Measurements from ENCODE around the gene NAT14. TPM values are rescaled to one million over a fixed set of nuclear protein-coding genes. Genes with fewer than 3 reads are reported as not detected.

NAT14 gene
- total RNA-seq, 1 donor from 2014 or later = 81.1 TPM

- no peak for DNase-seq (ENCODE audit: low read depth, low spot score)
- Mint-ChIP-seq H3K36me3 (ENCODE audit: low read depth) (no peaks in the 10 kb centered on the region), H3K4me3 (no peak overlapping the region), H3K27me3 (ENCODE audit: low read depth) (no peaks in the 10 kb centered on the region), H3K4me1 (no peaks in the 10 kb centered on the region), H3K27ac (ENCODE audit: unreplicated experiment) (peak overlapping the region; percentile 35), H3K9me3 (no peaks in the 10 kb centered on the region)
- TF ChIP-seq, protein P1, sequence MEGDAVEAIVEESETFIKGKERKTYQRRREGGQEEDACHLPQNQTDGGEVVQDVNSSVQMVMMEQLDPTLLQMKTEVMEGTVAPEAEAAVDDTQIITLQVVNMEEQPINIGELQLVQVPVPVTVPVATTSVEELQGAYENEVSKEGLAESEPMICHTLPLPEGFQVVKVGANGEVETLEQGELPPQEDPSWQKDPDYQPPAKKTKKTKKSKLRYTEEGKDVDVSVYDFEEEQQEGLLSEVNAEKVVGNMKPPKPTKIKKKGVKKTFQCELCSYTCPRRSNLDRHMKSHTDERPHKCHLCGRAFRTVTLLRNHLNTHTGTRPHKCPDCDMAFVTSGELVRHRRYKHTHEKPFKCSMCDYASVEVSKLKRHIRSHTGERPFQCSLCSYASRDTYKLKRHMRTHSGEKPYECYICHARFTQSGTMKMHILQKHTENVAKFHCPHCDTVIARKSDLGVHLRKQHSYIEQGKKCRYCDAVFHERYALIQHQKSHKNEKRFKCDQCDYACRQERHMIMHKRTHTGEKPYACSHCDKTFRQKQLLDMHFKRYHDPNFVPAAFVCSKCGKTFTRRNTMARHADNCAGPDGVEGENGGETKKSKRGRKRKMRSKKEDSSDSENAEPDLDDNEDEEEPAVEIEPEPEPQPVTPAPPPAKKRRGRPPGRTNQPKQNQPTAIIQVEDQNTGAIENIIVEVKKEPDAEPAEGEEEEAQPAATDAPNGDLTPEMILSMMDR (conservative IDR thresholded peaks at IDR 0.05) = no peak
Measured at GRCh38 chr19:55535173-55535964, 50.4 kb downstream of the NAT14 start.

GRCh38 chr19:55535965-55536350 lies 51.0 kb downstream of the NAT14 start:
- Mint-ChIP-seq H3K9me3 (no peaks in the 10 kb centered on the region), H3K4me1 (no peaks in the 10 kb centered on the region), H3K27me3 (ENCODE audit: low read depth) (no peaks in the 10 kb centered on the region), H3K27ac (ENCODE audit: unreplicated experiment) (no peak overlapping the region), H3K36me3 (ENCODE audit: low read depth) (no peaks in the 10 kb centered on the region), H3K4me3 (no peak overlapping the region)
- TF ChIP-seq, protein P1 (conservative IDR thresholded peaks at IDR 0.05) = no peak
- DNase-seq (ENCODE audit: low read depth, low spot score) = no peak

- H3K36me3 Mint-ChIP-seq (ENCODE audit: low read depth) = no peaks in the 10 kb centered on the region
- no peaks in the 10 kb centered on the region for H3K27me3 Mint-ChIP-seq (ENCODE audit: low read depth)
- no peaks in the 10 kb centered on the region for H3K9me3 Mint-ChIP-seq
- TF ChIP-seq, protein P1 (conservative IDR thresholded peaks at IDR 0.05) = no peak
- no peak overlapping the region for H3K27ac Mint-ChIP-seq (ENCODE audit: unreplicated experiment)
- no peak overlapping the region for H3K4me3 Mint-ChIP-seq
- DNase-seq (ENCODE audit: low read depth, low spot score) = no peak
- no peaks in the 10 kb centered on the region for H3K4me1 Mint-ChIP-seq
Measured at GRCh38 chr19:55536366-55536765, 51.4 kb downstream of the NAT14 start.

Other genes with a start within 250 kb of the NAT14 start
- 71.2 and 73.1 TPM in 2 replicates for gene PPP6R1, start 226.2 kb upstream of the NAT14 start, total RNA-seq
- gene HSPBP1, start 205.1 kb upstream of the NAT14 start, total RNA-seq = 53.8 and 54.7 TPM in 2 replicates
- 50.0 and 50.7 TPM in 2 replicates for gene BRSK1, start 201.2 kb upstream of the NAT14 start, total RNA-seq
- not detected in 2 replicates for gene TMEM150B, start 159.8 kb upstream of the NAT14 start, total RNA-seq
- 32.9 and 35.2 TPM in 2 replicates for gene KMT5C, start 145.3 kb upstream of the NAT14 start, total RNA-seq
- 0.16 TPM in 1 of 2 replicates, not detected in the other for gene COX6B2, start 130.5 kb upstream of the NAT14 start, total RNA-seq
- not detected in 2 replicates for gene GARIN5B, start 121.9 kb upstream of the NAT14 start, total RNA-seq
- gene IL11, start 114.7 kb upstream of the NAT14 start, total RNA-seq = 0.56 and 0.59 TPM in 2 replicates
- gene TMEM190, start 108.4 kb upstream of the NAT14 start, total RNA-seq = not detected in 2 replicates
- 0.40 and 0.71 TPM in 2 replicates for gene TMEM238, start 100.9 kb upstream of the NAT14 start, total RNA-seq
- 1,888 and 1,936 TPM in 2 replicates for gene RPL28, start 99.3 kb upstream of the NAT14 start, total RNA-seq
- 243 and 269 TPM in 2 replicates for gene UBE2S, start 77.4 kb upstream of the NAT14 start, total RNA-seq
- 0.54 and 0.59 TPM in 2 replicates for gene SHISA7, start 41.9 kb upstream of the NAT14 start, total RNA-seq
- 34.3 and 36.7 TPM in 2 replicates for gene ISOC2, start 23.5 kb upstream of the NAT14 start, total RNA-seq
- gene C19orf85, start 20.4 kb upstream of the NAT14 start, total RNA-seq = not detected in 2 replicates
- 14.8 and 15.0 TPM in 2 replicates for gene ZNF628, start 8.6 kb upstream of the NAT14 start, total RNA-seq
- 1.3 and 1.5 TPM in 2 replicates for gene SSC5D, start 3.2 kb downstream of the NAT14 start, total RNA-seq
- not detected in 2 replicates for gene SBK2, start 51.9 kb downstream of the NAT14 start, total RNA-seq
- gene SBK3, start 60.4 kb downstream of the NAT14 start, total RNA-seq = 0.39 and 0.68 TPM in 2 replicates
- gene ZNF579, start 95.7 kb downstream of the NAT14 start, total RNA-seq = 28.2 and 29.1 TPM in 2 replicates
- gene FIZ1, start 114.3 kb downstream of the NAT14 start, total RNA-seq = 31.6 and 31.8 TPM in 2 replicates
- 6.1 and 6.7 TPM in 2 replicates for gene ZNF524, start 115.1 kb downstream of the NAT14 start, total RNA-seq
- gene ZNF865, start 120.5 kb downstream of the NAT14 start, total RNA-seq = 20.3 TPM in 2 replicates
- 11.0 and 12.4 TPM in 2 replicates for gene ZNF784, start 139.4 kb downstream of the NAT14 start, total RNA-seq
- gene ZNF580, start 155.8 kb downstream of the NAT14 start, total RNA-seq = 39.1 and 41.8 TPM in 2 replicates
- 40.8 and 41.9 TPM in 2 replicates for gene ZNF581, start 158.5 kb downstream of the NAT14 start, total RNA-seq
- gene CCDC106, start 163.0 kb downstream of the NAT14 start, total RNA-seq = 18.7 and 18.9 TPM in 2 replicates
- 342 and 365 TPM in 2 replicates for gene U2AF2, start 169.8 kb downstream of the NAT14 start, total RNA-seq
- 129 and 130 TPM in 2 replicates for gene EPN1, start 190.0 kb downstream of the NAT14 start, total RNA-seq

Measured in neural crest cell (in vitro differentiated cells).